Right ventricle myocardium inferior (tissue), 1 donor: ENCODE data around the gene MBNL2. TPM values are rescaled to one million over a fixed set of nuclear protein-coding genes. Genes with fewer than 3 reads are reported as not detected.

Experiments
- ATAC-seq: fragments of 200-7000 bp; cut with Tn5 transposase; one replicate; pipeline ENCODE4 v1.9.1; 2020; ENCODE audit warnings: mild to moderate bottlenecking, moderate library complexity
- DNase-seq: peaks from one replicate; pipeline ENCODE4 v3.0.0; 2021; ENCODE audit errors: missing footprints
- intact Hi-C: fragments of 100-400 bp; cut with DNase I; formaldehyde crosslinking; loops from one replicate; pipeline ENCODE4 v1.11.0; 2022
- total RNA-seq: library from RNA; stranded (reverse); fragmentation: NEBNext Ultra II Directional; extraction: Animal tissue kit (Norgen Biotek cat#: 25700); gene quantifications from one replicate; pipeline ENCODE4 v1.2.1, GENCODE V29; 2021
- donor health status: DM: no; HTN: yes; CAD: no; lungs with severe emphysema.

The MBNL2 gene
- total RNA-seq, 1 donor from 2014 or later: 69.1 TPM

DNA sequence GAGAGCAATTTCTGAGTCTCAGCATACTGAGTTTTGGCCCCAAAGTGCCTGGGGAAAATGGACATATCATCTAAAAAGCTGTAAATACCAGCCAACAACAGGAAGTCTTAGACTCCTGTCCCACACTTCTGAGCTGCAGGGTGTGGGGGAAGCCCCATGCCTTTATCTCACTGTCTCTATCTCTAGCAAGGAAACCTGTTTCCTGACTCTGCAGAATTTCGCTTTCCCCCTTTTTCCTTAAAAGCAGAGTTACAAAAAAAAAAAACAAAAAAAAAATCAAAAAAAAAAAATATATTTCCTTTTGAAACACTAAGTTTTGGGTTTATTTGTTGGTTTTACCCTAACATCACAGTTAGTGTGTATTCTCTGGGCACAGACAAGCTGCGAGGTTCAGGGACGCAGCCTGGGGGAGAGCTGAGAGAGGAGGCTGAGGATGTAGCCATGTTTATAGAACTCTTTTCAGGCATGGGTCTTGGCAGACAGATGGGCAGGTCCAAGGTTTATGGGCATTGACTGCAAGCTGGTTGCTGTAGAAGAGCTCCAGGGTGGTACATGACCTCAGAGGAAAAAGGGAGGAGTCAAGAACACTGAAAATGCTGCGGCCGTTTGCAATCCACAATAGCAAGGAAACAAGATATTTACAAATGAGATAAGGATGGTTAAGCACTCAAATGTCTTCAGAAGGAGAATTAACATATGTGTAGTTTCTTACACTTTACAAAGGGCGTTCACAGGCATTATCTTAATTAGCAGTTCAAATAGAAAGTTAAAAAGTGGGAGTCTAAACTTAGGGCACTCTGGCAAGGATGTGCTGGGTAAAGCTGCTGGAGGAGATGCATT, 4.9 kb downstream of the MBNL2 start:
- intact Hi-C loops: loop anchor here (2.0 kb wide), 1 partner anchor 32 kb away; no protein-coding TSS in a partner anchor
- DNase-seq (no peak), ATAC-seq (no peak)

- no peak for ATAC-seq
- intact Hi-C loops: no loop called here
Observed at GRCh38 chr13:97228850-97229521, 6.9 kb downstream of the MBNL2 start.

DNA sequence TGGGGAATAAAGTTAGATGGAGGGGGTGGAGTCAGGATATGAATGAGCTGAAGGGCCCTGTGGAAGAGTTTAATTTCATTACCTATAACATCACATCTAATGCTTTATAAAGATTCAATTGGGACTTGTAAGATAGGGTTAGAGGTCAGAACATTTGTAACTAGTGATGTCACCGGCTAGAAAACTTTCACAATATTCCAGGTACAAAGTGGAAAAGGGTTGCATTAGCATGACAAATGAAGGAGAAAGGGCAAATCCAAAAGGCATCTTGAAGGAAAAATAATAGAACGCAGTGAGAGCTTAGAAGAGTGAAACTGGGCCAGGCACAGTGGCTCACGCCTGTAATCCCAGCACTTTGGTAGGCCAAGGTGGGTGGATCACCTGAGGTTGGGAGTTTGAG, 7.6 kb downstream of the MBNL2 start:
- ATAC-seq (no peak), DNase-seq (no peak)
- intact Hi-C loops: no loop called here

More at GRCh38 chr13:97228850-97229521, 6.9 kb downstream of the MBNL2 start:
- no peak for DNase-seq

DNA sequence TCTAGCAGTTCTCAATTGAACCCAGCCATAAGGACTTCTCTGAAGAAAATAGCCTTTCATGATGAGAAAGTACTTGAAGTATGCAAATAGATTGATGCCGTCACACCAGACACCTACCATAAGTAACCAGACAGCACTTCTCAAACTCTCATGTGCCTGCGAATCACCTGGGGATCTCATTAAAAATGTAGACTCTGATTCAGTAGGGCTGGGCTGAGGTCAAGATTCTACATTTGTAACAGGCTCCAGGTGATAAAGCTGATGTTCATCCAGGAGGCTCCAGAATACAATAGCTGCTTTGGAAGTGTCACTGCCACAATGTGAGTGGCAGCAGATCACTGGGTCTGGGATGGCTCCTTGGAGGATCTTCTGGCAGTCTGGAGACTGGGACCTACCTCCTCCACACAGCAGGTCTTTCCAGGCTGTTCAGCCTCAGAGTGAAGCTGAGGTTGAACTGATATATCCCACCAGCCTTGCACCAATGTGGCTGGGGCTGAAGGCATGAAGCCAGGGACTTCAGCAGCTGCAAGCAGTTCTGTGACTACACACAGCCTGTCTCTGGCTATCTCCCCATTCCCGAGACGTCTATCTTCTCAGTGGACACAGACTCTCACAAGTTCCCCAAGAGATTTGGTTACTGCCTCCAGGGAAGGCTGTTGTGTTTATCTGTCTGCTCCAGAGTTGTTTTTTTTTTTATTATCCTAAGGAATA, 9.1 kb downstream of the MBNL2 start:
- DNase-seq (no peak), ATAC-seq (peak; percentile 47)
- intact Hi-C loops: no loop called here

- ATAC-seq (no peak), DNase-seq (no peak)
- intact Hi-C loops: no loop called here
Observed at GRCh38 chr13:97231829-97232196, 9.7 kb downstream of the MBNL2 start.

- DNase-seq (no peak), ATAC-seq (no peak)
- intact Hi-C loops: no loop called here
Observed at GRCh38 chr13:97233499-97233898, 11.4 kb downstream of the MBNL2 start.

- DNase-seq (no peak), ATAC-seq (no peak)
- intact Hi-C loops: no loop called here
Observed at GRCh38 chr13:97234236-97234635, 12.1 kb downstream of the MBNL2 start.

GRCh38 chr13:97234742-97235141, 12.6 kb downstream of the MBNL2 start:
- intact Hi-C loops: no loop called here
- ATAC-seq: no peak
- no peak for DNase-seq

- ATAC-seq (no peak), DNase-seq (no peak)
- intact Hi-C loops: no loop called here
Observed at GRCh38 chr13:97235549-97236231, 13.6 kb downstream of the MBNL2 start.

- ATAC-seq (no peak), DNase-seq (no peak)
- intact Hi-C loops: no loop called here
Observed at GRCh38 chr13:97237388-97237787, 15.3 kb downstream of the MBNL2 start.

GRCh38 chr13:97238432-97238831, 16.3 kb downstream of the MBNL2 start:
- ATAC-seq (no peak), DNase-seq (no peak)
- intact Hi-C loops: no loop called here

GRCh38 chr13:97238883-97239282, 16.8 kb downstream of the MBNL2 start:
- intact Hi-C loops: no loop called here
- ATAC-seq (no peak), DNase-seq (no peak)

DNA sequence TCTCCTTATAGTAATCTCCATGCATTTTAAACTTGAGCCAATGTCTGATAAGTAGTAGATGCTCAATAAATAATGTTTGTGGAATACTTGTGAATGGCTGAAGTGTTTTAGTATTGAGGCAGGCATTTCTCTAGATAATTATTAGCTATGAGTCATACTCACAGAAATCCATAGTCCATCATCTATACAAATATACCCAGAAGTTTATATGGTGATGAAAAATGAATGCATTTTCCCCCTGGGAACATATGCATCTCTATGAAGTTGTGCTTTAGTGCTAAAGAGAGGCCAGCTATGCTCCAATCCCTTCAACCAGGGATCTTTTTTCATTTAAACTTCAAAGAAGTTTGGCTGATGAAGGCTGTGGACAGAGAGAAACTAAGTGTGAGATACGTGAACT, 17.2 kb downstream of the MBNL2 start:
- ATAC-seq: no peak
- no peak for DNase-seq
- intact Hi-C loops: no loop called here

GRCh38 chr13:97239943-97240787, 18.0 kb downstream of the MBNL2 start:
- DNase-seq (no peak), ATAC-seq (peak; percentile 5)
- intact Hi-C loops: loop anchor here (2.0 to 5.0 kb wide), 2 partner anchors 15 to 102 kb away; no protein-coding TSS in a partner anchor

DNA sequence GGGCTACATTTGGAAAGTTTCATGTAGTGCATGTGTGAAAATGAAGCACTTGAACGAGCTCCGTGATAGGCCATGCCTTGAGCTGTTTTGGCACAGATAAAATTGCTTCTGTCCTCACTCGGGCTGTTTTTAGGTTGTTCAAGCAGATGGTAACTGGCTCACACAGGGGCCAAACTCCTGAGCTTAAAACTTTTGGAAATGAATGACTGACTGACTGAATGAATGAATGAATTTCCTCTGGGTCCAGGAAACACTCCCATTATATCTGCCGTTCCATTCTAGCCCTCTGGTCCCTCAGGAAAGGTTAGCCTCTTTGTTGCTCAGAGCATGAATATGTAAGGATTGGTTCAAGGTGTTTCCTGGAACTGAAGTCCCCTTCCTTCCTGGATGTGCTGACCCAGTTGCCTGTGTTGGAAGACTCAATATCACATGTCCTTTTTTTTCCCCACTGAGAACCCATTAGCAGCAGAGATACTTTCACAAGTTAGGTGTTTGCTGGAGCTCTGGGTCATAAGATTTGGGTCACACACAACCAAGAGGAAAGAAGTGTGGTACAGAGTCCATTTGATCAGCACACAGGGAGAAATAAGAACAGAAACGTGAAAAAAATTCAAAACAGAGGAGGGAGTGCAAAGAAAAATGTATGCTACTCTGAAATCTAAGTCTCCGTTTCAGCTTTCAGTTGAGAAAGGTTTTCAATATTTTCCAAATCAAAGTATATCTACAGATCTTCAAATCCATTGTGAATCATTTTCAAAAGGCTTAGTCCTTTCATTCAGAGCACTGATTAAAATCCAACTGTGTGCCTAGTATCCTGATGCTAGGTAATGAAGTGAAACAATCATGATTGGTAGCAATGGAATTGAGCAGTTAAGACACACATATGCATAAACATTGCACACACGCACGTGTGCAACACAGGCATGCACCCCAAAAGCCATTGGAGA, 18.9 kb downstream of the MBNL2 start:
- ATAC-seq: peak; percentile 78

GRCh38 chr13:97241761-97242160, 19.6 kb downstream of the MBNL2 start:
- DNase-seq (no peak), ATAC-seq (peak; percentile 12)
- intact Hi-C loops: loop anchor here (2.0 to 5.0 kb wide), 2 partner anchors 17 to 101 kb away; no protein-coding TSS in a partner anchor

More for the DNA sequence above, 18.9 kb downstream of the MBNL2 start:
- intact Hi-C loops: loop anchor here (2.0 to 5.0 kb wide), 2 partner anchors 16 to 101 kb away; no protein-coding TSS in a partner anchor
- DNase-seq: no peak
